NOMO-1 treated with dmso at 0.1 percent for 144 hours (cell line): ENCODE data around the gene DDX20.

ENCODE experiments used
- DNase-seq: peaks from one replicate; lab custom pipeline; 2025; ENCODE audit not compliant: unreplicated experiment; lab: John Stamatoyannopoulos, UW

The DDX20 gene

GRCh38 chr1:111746614-111746999 is 9.1 kb upstream of the DDX20 start:
- no peak for DNase-seq

GRCh38 chr1:111747282-111747734 is 8.4 kb upstream of the DDX20 start:
- DNase-seq, result peak; percentile 16

- DNase-seq, result no peak
Measured at GRCh38 chr1:111747947-111748346, 7.8 kb upstream of the DDX20 start.

GRCh38 chr1:111749628-111750027 is 6.1 kb upstream of the DDX20 start:
- no peak for DNase-seq

- no peak for DNase-seq
Measured at GRCh38 chr1:111750856-111751255, 4.8 kb upstream of the DDX20 start.

GRCh38 chr1:111751906-111752575 is 3.7 kb upstream of the DDX20 start:
- no peak for DNase-seq

GRCh38 chr1:111754984-111755330 is 744 bp upstream of the DDX20 start:
- no peak for DNase-seq

GRCh38 chr1:111756124-111756513 is 418 bp downstream of the DDX20 start:
- no peak for DNase-seq

- DNase-seq, result no peak
Measured at GRCh38 chr1:111758373-111758772, 2.7 kb downstream of the DDX20 start.

- DNase-seq, result no peak
Measured at GRCh38 chr1:111761717-111762116, 6.0 kb downstream of the DDX20 start.

- no peak for DNase-seq
Measured at GRCh38 chr1:111762332-111762731, 6.6 kb downstream of the DDX20 start.

- DNase-seq, result no peak
Measured at GRCh38 chr1:111768023-111768422, 12.3 kb downstream of the DDX20 start.

- no peak for DNase-seq
Measured at GRCh38 chr1:111768625-111769024, 12.9 kb downstream of the DDX20 start.

- DNase-seq, result peak; percentile 25
Measured at GRCh38 chr1:111769517-111770146, 13.9 kb downstream of the DDX20 start.

- DNase-seq, result no peak
Measured at GRCh38 chr1:111770916-111771315, 15.2 kb downstream of the DDX20 start.

- no peak for DNase-seq
Measured at GRCh38 chr1:111775966-111776365, 20.3 kb downstream of the DDX20 start.

- DNase-seq, result no peak
Measured at GRCh38 chr1:111776391-111776790, 20.7 kb downstream of the DDX20 start.

- DNase-seq, result no peak
Measured at GRCh38 chr1:111776861-111777260, 21.2 kb downstream of the DDX20 start.

- no peak for DNase-seq
Measured at GRCh38 chr1:111777301-111777700, 21.6 kb downstream of the DDX20 start.

GRCh38 chr1:111778066-111778465 is 22.4 kb downstream of the DDX20 start:
- no peak for DNase-seq

- no peak for DNase-seq
Measured at GRCh38 chr1:111778541-111779051, 22.9 kb downstream of the DDX20 start.

GRCh38 chr1:111779546-111779945 is 23.8 kb downstream of the DDX20 start:
- DNase-seq, result no peak
